HEK293T (cell line): ENCODE results near the gene YJU2.
"Not testable (repeated sequence)": the region's sequence is repeated elsewhere in the genome, so short reads cannot be mapped to it uniquely, and the experiment has no call there.

Experiments
- CTCF ChIA-PET: fragments of 350-600 bp; formaldehyde crosslinking; extraction: SDS; loops from one replicate; lab custom pipeline; 2021; ENCODE audit warnings: antibody characterized with exemption, inconsistent platforms; lab: Yijun Ruan, JAX
- POLR2A ChIA-PET: fragments of 350-600 bp; formaldehyde crosslinking; extraction: SDS; loops from one replicate; lab custom pipeline; 2020; ENCODE audit warnings: antibody characterized with exemption, inconsistent platforms; lab: Yijun Ruan, JAX
- DNase-seq: peaks from one replicate; pipeline ENCODE4 v3.0.0; 2012; ENCODE audit warnings: mixed read lengths; ENCODE audit errors: extremely low spot score
- ARNT ChIP-seq: fragments of 450-650 bp; IDR thresholded peaks from 2 replicates; pipeline ENCODE4 v1.6.1; 2017; ENCODE audit warnings: mild to moderate bottlenecking
- BHLHE40 ChIP-seq: fragments of 450-650 bp; IDR thresholded peaks from 2 replicates; pipeline ENCODE4 v1.6.1; 2016; ENCODE audit warnings: mild to moderate bottlenecking, moderate library complexity, borderline replicate concordance
- CTBP1 ChIP-seq: fragments of 450-650 bp; IDR thresholded peaks from 2 replicates; pipeline ENCODE4 v1.6.1; 2016; ENCODE audit warnings: borderline replicate concordance
- ELF4 ChIP-seq: fragments of 450-650 bp; IDR thresholded peaks from 2 replicates; pipeline ENCODE4 v1.6.1; 2017; ENCODE audit warnings: antibody characterized with exemption
- FOXA1 ChIP-seq: fragments of 450-650 bp; IDR thresholded peaks from 2 replicates; pipeline ENCODE4 v1.6.1; 2016; ENCODE audit warnings: mild to moderate bottlenecking
- FOXK2 ChIP-seq: fragments of 450-650 bp; IDR thresholded peaks from 2 replicates; pipeline ENCODE4 v1.6.1; 2016; ENCODE audit warnings: mild to moderate bottlenecking
- FOXM1 ChIP-seq: fragments of 450-650 bp; IDR thresholded peaks from 2 replicates; pipeline ENCODE4 v1.6.1; 2017; ENCODE audit warnings: mild to moderate bottlenecking, borderline replicate concordance
- HDGF ChIP-seq: fragments of 450-650 bp; IDR thresholded peaks from 2 replicates; pipeline ENCODE4 v1.6.1; 2017; ENCODE audit warnings: antibody characterized with exemption, borderline replicate concordance
- L3MBTL2 ChIP-seq: fragments of 450-650 bp; conservative IDR thresholded peaks from 2 replicates; pipeline ENCODE4 v1.6.1; 2016; ENCODE audit warnings: mild to moderate bottlenecking
- LEF1 ChIP-seq: fragments of 450-650 bp; IDR thresholded peaks from 2 replicates; pipeline ENCODE4 v1.6.1; 2017; ENCODE audit warnings: mild to moderate bottlenecking, borderline replicate concordance
- NFRKB ChIP-seq: fragments of 450-650 bp; IDR thresholded peaks from 2 replicates; pipeline ENCODE4 v1.6.1; 2016; ENCODE audit warnings: mild to moderate bottlenecking, moderate library complexity
- SP1 ChIP-seq: fragments of 450-650 bp; IDR thresholded peaks from 2 replicates; pipeline ENCODE4 v1.6.1; 2017
- SUZ12 ChIP-seq: fragments of 450-650 bp; IDR thresholded peaks from 2 replicates; pipeline ENCODE4 v1.6.1; 2016; ENCODE audit warnings: mild to moderate bottlenecking
- TARDBP ChIP-seq: fragments of 450-650 bp; IDR thresholded peaks from 2 replicates; pipeline ENCODE4 v1.6.1; 2016
- ZNF384 ChIP-seq: fragments of 450-650 bp; IDR thresholded peaks from 2 replicates; pipeline ENCODE4 v1.6.1; 2016
- TF ChIP-seq, protein P1 (sequence below): fragments of 450-650 bp; IDR thresholded peaks from 2 replicates; pipeline ENCODE4 v1.6.1; 2016

The YJU2 gene

DNA sequence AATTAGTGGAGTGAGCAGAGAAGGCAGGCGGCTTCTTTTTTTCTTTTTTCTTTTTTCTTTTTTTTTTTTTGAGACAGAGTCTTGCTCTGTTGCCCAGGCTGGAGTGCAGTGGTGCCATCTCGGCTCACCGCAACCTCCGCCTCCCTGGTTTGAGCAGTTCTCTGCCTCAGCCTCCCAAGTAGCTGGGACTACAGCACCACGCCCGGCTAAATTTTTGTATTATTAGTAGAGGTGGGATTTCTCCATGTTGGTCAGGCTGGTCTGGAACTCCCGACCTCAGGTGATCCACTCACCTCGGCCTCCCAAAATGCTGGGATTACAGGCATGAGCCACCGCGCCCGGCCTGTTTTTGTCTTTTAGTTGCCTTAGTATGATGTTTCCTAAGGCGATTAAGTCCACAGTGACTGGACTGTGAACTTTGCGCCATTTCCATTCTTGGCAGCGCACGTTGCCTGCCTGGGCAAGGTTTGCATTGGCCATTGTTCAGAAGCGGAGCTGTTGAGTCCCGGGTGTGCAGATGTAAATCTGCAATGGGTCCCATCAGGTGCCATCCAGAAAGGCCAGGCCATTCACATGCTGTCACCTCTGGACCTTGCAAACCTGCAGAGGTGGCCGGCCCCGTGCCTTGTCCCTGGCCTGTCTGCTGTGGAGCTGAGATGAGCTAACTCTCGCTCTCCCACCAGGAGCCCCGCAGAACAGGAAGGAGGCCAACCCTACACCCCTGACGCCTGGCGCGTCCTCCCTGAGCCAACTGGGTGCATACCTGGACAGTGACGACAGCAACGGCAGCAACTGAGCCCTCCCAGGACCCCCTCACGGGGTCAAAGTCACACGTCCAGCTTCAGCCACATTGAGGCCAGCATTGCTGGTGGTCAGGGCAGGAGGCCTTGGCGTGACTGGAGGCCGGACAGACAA is 21.3 kb downstream of the YJU2 start:
- CTCF ChIA-PET: interaction anchor here (0.6 to 2.2 kb wide), 16 partner anchors 10 to 1427 kb away, joined by 3 to 18 read pairs (median 4); partner anchors contain the start of genes MPND and ZNF555
- DNase-seq: no peak
- TF ChIP-seq HDGF (no peak), FOXK2 (no peak), BHLHE40 (no peak), SUZ12 (no peak), ELF4 (no peak), FOXA1 (no peak), ARNT (no peak), NFRKB (no peak), FOXM1 (no peak), ZNF384 (no peak)
- POLR2A ChIA-PET: interaction anchor here (1.3 to 3.7 kb wide), 4 partner anchors 9 to 134 kb away, joined by 4 to 23 read pairs (median 6); partner anchors contain the start of genes CHAF1A and MPND

DNA sequence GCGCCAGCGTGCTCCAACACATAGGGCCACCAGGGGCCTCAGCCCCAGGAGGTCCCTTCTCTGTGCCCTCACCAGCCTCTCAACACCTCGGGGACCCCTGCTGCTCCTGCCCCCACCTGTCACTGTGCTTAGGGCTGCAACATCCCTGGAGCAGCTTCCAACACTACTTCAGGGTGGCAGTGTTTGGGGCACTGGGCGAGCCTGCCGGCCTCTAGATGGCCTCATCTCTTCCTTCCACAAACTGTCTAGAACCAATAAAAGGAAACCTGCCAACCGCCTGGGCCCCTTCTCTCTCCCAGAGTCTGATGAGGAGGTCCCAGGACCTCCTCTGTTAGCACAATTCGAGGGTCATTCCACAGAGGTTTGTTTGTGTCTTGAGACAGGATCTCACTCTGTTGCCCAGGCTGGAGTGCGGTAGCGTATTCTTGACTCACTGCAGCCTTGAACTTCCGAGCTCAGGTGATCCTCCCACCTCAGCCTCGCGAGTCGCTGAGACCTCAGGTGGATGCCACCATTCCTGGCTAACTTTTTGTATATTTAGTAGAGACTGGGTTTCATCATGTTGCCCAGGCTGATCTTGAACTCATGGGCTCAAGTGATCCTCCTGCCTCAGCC is 22.0 kb downstream of the YJU2 start:
- ChIA-PET POLR2A (interaction anchor here (1.3 to 3.7 kb wide), 2 partner anchors 74 to 133 kb away, joined by 5 to 23 read pairs; partner anchors contain the start of genes CHAF1A and MPND), CTCF (interaction anchor here (1.0 to 2.2 kb wide), 3 partner anchors 9 to 84 kb away, joined by 3 to 18 read pairs (median 4); partner anchors contain the start of gene MPND)

DNA sequence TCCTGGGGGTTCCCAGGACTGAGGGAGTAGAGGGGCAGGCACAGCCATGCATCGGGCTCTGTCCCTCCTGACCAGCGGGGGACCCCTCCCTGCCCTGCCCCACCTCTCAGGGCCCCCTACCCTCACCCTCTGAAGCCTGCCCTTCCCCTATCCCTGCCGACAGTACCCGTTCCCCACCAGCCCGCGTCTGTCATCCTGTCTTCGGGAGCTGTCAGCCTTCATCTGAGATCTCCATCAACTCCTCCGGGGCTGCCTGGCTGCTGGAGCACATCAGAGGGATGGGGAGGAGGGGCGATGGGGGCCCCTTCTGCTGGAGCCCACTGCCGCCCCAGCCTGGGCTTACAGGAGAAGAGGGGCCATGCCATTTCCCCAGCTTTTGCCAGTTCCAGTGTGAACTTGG is 26.0 kb downstream of the YJU2 start:
- CTCF ChIA-PET: no interaction called here
- TF ChIP-seq NFRKB (no peak), ZNF384 (no peak)
- no peak for DNase-seq
- POLR2A ChIA-PET: interaction anchor here (1.3 to 1.4 kb wide), 2 partner anchors 26 to 70 kb away, joined by 3 to 4 read pairs; partner anchors contain the start of genes MPND and YJU2

More for the DNA sequence above, 22.0 kb downstream of the YJU2 start:
- no peak for DNase-seq
- TF ChIP-seq FOXK2: no peak
- no peak for TF ChIP-seq CTBP1
- no peak for TF ChIP-seq BHLHE40
- no peak for TF ChIP-seq FOXM1
- TF ChIP-seq ZNF384: no peak
- no peak for TF ChIP-seq TARDBP
- no peak for TF ChIP-seq L3MBTL2
- no peak for TF ChIP-seq SP1
- TF ChIP-seq HDGF: no peak
- TF ChIP-seq, protein P1, sequence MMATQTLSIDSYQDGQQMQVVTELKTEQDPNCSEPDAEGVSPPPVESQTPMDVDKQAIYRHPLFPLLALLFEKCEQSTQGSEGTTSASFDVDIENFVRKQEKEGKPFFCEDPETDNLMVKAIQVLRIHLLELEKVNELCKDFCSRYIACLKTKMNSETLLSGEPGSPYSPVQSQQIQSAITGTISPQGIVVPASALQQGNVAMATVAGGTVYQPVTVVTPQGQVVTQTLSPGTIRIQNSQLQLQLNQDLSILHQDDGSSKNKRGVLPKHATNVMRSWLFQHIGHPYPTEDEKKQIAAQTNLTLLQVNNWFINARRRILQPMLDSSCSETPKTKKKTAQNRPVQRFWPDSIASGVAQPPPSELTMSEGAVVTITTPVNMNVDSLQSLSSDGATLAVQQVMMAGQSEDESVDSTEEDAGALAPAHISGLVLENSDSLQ: no peak
- no peak for TF ChIP-seq ARNT
- TF ChIP-seq LEF1: no peak
- TF ChIP-seq ELF4: no peak
- no peak for TF ChIP-seq SUZ12
- TF ChIP-seq FOXA1: no peak

DNA sequence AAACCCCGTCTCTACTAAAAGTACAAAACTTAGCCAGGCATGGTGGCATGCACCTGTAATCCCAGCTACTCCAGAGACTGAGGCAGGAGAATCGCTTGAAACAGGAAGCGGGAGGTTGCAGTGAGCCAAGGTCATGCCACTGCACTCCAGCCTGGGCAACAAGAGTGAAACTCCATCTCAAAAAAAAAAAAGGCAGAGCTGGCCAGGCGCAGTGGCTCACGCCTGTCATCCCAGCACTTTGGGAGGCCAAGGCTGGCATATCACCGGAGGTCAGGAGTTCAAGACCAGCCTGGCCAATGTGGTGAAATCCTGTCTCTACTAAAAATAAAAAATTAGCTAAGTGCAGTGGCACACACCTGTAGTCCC is 27.4 kb downstream of the YJU2 start:
- DNase-seq, CTCF ChIA-PET: not testable (repeated sequence)
- POLR2A ChIA-PET: interaction anchor here (1.4 kb wide), 1 partner anchor 27 kb away, joined by 3 read pairs; the partner anchor contains the start of gene YJU2

DNA sequence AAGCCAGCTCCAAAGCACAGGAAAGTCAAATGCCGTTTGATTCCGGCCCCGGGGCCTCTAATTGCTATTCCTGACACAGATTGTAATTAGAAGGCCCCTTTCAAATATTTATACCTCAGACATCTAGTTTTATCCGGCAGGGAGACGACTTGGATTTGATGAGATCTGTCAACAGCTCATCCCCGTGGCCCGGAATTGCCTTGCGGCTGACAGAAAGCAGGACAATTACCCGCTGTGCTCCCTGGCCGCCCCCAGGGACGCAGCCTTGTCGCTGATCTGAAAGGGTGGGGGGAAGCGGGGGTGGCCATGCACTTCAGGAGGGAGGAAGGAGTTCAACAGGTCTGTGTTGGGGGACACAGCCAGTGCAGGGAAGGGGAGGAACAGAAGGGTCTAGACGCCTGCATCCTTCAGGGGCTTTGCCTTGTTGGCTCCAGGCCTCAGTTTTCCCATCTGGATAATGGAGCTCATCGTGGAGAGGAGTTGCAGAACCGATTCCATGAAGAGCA is 30.4 kb downstream of the YJU2 start:
- ChIA-PET POLR2A (interaction anchor here (0.7 to 2.2 kb wide), 2 partner anchors 10 to 66 kb away, joined by 4 to 13 read pairs; partner anchors contain the start of gene MPND), CTCF (interaction anchor here (0.6 to 3.3 kb wide), 5 partner anchors 10 to 75 kb away, joined by 3 to 11 read pairs (median 4); no protein-coding TSS in a partner anchor)
- TF ChIP-seq LEF1 (no peak), FOXK2 (no peak), ZNF384 (no peak), HDGF (no peak), ELF4 (no peak), FOXM1 (no peak), FOXA1 (no peak), SP1 (no peak), ARNT (no peak), L3MBTL2 (no peak), SUZ12 (no peak), BHLHE40 (no peak), NFRKB (no peak)
- no peak for DNase-seq

DNA sequence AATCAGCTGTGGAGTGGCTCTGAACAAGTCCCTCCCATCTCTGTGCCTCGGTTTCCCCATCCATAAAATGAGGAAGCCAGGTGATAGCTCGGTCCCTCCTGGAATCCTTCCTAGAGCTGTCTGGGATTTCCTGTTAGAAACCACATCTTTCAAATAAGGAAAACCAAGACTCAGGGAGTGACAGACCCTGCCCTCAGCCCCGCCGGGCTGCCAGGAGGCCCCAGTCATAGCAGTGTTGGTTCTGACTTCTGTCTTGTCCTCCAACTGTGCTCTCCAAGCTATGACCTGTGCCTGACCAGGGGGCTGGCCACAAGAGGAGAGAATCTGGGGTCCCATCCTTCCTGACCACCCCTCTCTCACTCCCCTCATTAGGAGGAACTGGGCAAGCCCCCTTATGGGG is 31.1 kb downstream of the YJU2 start:
- TF ChIP-seq NFRKB: no peak
- TF ChIP-seq ZNF384: no peak
- TF ChIP-seq, protein P1: no peak
- no peak for DNase-seq
- POLR2A ChIA-PET: interaction anchor here (2.2 kb wide), 1 partner anchor 66 kb away, joined by 13 read pairs; the partner anchor contains the start of gene MPND
- CTCF ChIA-PET: interaction anchor here (0.6 to 3.3 kb wide), 4 partner anchors 9 to 74 kb away, joined by 3 to 11 read pairs (median 4); no protein-coding TSS in a partner anchor
